HG03045 (cell line): ENCODE measurements around the gene MBD4.

ENCODE experiments used
- ATAC-seq: cut with Tn5 transposase; IDR thresholded peaks from one replicate; pipeline ENCODE4 v1.9.1; 2021; ENCODE audit warnings: mild to moderate bottlenecking, moderate library complexity; ENCODE audit not compliant: unreplicated experiment

Gene MBD4

DNA sequence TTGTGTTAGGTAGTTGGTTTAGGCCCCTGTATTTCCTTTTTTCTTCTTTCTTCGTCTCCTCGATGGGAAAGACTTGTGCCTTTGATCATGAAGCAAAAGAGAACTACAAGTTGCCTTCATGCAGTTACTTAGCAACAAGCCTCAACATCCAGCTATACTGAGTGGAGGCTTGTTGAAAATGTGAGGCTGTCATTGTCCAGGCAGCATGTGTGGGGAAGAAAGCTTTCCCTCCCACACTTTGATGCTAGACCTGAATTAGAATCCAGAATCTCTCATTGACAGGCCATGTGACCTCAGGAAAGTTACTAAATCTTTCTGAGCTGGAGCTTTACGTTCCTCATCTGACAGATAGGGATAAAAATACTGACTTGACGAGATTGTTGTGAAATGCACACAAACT lies 24.0 kb upstream of the MBD4 start:
- no peak for ATAC-seq

DNA sequence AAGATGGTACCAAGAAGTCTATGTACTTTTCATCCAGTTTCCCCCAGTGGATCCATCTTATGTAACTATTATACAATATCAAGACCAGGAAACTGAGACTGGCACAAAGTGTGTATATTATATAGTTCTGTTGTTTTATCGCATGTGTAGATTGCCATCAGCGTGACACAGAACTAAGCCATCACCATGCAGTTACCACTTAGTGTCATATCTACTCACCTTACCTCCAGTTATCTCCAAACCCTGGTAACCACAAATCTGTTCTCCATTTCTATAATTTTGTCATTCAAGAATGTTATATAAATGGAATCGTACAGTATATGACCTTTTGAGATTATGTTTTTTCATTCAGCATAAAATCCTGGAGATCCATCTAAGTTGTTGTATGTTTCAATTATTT lies 23.3 kb upstream of the MBD4 start:
- ATAC-seq: no peak

DNA sequence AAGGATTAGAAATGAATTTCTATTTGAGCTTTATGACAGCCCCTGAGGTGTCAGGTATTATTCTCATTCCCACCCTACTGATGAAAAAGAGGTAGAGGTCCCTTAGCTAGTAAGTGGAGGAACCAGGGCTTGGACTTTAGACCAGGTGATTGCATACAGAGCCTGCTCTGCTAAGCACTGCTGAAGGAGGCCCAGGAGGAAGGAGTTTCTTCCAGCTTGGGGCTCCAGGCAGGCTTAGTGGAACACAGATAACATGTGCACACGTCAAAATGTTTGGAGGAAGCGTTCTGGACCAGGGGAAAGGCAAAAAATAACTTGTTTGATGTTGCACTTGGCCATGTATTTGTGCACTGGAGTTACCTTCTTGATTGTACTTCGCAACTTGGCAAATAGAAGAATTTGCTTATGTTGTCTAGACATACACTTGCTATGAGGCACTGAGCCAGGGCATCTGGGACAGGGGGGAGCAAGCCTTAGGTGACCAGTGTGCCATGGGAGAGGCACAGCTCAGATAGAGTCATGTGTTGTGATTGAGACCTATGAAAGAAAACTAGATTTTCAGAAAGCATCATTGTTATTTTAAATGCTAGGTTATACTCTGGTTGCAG lies 22.7 kb upstream of the MBD4 start:
- ATAC-seq: no peak

DNA sequence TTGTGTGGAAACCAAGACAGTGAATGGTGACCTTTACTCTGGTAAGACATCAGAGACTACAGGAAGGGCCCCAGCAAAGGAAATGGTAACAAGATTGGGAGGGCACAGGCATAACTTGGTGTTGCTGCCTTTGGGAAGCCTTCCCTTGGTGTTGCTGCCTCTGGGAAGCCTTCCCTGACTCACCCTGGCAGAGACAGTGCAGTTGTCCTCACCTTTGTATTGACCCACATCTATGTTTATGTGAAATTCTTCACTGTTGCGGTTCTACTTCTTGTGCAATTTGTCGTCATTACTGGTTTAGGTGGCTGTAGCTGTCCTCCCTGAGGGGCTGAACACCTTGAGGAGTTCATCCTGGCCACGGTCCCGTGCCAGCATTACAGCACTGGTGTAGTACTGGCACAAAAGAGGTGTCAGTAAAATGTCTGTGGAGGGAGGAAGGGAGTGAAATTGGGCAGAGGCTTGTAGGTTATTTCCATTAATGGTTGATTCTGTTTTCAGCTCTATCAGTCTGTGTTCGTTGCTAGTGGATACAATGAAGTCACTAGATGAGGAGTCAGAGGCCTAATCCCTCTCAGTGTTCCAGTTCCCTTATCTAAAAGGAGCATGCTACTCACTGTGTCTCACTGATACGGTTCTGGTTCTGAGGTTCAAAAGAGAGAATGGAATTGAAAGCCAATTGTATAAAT lies 21.9 kb upstream of the MBD4 start:
- ATAC-seq: no peak

DNA sequence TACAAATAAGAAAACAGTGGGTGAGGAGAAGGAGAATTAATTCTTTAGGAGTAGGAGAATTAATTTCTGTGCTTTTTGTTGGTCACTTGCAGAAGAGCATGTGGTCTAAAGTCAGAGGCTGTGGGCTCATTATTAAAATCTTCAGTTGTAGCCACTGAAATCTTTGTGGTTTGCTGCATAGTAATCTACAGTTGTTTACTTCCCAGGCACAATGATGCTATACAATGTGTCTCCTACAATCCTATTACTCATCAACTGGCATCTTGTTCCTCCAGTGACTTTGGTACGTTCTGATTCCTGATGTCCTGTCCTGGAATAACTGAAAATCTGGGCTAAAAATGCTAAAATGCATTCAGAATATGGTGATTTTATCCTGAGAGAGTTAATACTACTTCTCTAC lies 21.3 kb upstream of the MBD4 start:
- ATAC-seq: no peak

DNA sequence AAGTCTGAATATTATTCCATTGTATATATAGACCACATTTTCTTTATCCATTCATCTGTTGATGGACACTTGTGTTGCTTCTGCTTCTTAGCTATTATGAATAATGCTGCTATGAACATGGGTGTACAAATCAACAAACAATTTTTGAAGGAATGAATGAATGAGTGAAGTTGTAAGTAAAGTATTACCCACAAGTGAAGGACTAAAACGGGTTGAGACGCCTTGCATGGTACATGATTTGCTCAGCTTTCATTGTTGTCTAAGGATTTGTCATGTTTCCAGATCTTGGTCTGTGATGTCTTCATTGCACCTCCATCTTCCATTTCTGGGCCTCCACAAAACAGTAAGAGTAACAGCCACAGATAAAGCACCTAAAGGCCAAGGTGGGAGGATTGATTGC lies 20.8 kb upstream of the MBD4 start:
- ATAC-seq: no peak

DNA sequence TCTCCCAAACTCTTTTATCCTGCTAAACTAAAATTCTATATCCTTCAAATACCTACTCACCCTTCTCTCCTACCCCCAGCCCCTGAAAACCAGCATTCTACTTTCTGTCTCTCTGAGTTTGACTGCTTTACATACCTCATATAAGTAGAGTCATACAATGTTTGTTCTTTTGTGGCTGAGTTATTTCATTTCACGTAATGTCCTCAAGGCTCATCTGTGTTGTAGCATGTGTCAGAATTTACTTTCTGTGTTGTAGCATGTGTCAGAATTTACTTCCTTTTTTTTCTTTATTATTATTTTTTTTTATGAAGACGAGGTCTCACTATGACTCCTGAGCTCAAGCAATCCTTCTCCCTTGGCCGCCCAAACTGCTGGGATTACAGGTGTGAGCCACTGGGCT lies 20.4 kb upstream of the MBD4 start:
- ATAC-seq: no peak

DNA sequence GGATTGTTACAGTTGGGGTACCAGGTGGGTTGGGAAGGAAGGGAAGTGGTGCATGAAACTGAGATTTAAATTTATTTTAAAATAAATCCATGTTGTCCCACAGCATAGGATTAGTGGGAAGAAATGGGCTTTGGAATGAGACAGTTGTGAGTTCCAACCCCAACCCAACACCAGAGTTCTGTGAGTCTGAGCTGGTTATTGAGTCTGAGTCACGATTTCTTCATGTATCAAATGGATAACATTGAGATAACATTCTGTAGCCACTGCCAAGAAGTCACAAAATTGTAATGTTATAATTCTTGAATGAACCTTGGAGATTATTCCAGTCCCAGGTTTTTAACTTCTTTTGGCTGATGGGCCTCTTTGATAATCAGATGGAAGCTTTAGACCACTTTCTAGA lies 14.0 kb upstream of the MBD4 start:
- ATAC-seq: no peak

DNA sequence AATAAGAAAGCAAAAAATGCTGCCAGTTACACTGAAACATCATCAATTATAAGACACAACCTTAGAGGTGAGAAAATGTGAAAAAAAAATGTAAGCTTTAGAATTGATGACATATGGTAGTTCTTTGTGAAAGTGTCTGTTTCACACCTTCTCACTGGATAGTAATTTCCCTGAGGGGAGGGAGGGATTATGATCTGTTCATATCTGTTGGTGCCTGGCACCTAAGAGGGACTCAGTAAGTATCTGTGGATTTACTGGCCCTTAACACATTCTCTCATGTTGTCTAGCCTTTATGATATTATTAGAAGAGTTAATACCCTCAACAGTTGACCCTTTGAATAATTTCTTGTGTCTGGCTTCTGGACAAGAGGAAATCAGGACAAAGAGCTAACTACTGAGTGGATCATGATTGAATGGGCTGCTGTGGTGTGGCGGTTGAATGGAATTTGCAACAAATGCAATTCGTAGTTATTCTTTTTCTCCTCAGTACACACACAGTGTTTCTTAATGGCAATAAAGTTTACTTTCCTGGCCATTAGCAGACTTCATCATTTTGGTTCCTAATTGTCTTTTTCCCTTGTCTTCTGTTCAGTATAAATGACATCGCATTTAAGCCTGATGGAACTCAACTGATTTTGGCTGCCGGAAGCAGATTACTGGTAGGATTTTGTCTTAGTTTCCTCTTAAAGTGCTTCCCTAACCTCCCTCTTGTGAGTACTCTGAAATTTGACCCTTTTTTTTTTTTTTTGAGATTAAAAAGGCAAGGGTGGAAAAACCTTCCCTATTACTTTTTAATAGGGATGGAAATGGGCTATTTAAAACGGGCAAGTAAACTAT lies 9.7 kb upstream of the MBD4 start:
- ATAC-seq: no peak

DNA sequence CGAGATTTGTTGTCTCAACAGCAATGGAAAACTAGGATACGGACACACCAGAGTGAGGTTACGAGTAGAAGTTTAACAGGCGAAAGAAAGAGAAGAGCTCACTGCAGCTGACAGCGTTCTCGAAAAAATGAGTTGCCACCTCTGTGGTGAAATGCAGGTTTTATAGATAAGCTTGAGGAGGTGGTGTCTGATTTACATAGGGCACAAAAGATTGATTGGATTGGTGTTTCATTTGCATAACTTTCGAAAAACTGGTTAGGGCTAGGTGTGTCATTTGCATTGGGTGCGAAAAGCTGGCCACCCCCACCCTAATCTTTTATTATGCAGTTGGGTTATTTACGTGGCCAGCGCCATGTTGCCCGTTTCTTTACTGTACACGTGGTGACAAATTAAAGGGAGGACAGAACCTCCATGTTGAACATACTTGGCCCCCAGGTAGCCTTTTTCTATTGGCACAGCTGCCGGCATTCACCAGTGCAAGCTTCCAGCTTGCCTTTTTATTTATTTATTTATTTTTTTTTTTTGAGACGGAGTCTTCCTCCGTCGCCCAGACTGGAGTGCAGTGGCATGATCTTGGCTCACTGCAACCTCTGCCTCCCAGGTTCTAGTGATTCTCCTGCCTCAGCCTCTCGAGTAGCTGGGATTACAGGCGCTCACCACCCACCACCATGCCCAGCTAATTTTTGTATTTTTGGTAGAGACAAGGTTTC lies 8.6 kb upstream of the MBD4 start:
- no peak for ATAC-seq

DNA sequence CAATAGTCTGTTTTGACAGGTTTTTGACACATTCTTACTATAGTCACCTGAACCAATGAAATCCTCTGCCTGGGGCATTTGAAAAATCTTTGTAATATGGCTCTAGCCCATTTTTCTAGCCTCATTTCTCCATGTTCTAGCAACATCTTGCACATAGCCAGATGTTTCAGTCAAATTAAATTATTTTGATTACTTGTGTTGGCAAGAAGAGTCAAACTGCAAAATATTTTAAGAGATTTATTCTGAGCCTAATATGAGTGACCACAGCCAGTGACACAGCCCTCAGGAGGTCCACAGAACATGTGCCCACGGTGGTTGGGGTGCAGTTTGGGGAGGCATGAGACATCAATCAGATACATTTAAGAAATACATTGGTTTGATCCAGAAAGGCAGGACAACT lies 7.2 kb upstream of the MBD4 start:
- ATAC-seq: no peak

DNA sequence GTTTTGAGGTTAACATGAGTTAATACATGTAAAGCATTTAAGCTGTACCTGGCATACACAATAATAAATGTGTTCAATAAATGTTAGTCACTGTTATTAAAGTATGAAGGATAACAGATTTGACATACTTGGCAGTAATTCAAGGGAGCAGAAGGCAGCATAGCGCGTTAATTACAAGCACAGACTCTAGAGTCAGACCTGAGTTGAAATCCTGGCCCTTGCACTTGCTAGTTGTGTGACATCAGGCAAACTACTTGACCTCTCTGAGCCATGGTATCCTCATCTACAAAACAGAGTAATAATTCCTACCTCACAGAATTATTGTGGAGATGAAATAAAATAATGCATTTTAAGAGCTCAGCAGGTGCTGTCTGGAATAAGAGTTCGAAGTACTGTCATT lies 5.7 kb upstream of the MBD4 start:
- ATAC-seq: no peak

DNA sequence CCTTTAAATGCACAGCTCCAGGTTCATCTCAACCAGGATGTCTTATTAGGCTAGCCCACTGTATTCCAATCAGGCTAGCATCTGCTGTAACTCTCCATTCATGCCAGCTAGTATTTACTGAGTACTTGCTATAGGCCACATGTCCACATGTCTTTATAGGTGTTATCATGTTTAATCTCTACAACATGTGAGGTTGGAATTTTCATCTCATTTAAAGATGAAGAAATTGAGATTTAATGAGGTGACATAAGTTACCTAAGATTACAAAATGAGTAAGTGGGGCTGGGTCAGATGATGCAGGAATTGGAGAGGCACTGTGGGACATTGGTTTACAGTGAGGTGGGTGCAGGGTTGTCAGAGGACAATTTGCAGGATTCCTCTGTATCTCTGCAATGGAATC lies 3.2 kb upstream of the MBD4 start:
- no peak for ATAC-seq

DNA sequence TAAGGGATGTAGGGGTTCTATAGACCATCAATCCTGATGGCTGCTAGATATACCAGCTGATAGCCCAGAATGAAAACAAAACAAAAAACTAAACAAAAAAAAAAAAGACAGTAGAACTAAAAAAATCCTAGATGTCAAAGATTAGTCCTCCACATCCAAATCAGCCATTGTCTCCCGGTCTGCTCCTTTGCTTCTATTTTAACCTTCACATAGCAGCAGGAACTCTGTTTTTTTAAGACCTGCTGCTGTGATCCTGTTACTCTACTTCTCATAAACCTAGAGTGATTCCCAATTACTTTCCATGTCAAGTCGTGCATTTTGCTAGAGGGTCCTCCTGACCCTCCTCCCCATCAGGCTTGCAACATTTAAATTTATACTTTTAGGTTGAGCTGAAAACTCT lies 2.7 kb upstream of the MBD4 start:
- ATAC-seq: no peak

DNA sequence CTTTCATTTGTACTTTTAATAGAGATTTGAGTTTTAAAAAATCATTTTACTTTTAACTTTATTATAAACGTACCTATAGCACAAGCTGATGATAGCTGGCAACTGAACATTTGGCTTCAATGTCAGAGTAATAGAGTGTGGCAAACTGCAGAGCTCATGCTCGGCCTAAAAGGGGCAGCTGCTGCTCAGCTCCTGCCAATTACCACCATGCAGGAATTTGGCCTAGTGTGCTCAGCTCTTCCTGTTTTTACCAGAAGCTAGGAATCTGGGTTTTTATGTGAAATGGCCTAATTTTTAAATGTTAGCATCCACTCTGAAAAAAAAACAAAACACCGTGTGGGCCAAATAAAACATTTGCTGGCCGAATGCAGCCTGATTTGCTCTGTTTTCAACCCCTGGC lies 2.0 kb upstream of the MBD4 start:
- ATAC-seq: no peak

DNA sequence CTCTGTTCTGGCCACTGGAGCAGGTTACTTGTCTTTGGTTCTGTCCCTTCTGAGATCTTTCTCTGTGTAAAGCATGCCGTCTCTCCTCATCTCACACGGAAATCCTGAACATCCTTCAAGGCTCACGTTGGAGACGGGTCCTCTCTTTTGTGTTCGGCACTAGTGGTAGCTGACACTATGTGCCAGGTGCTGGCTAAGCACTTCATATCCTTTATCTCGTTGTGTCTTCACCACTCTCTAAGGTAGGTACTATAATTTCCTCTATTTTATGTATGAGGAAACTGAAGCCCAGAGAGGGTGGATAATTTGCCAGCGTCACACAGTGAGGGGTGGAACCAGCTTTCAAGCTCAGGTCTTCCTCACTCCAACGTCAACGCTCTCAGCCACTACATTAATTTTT lies 1.5 kb upstream of the MBD4 start:
- ATAC-seq: no peak

DNA sequence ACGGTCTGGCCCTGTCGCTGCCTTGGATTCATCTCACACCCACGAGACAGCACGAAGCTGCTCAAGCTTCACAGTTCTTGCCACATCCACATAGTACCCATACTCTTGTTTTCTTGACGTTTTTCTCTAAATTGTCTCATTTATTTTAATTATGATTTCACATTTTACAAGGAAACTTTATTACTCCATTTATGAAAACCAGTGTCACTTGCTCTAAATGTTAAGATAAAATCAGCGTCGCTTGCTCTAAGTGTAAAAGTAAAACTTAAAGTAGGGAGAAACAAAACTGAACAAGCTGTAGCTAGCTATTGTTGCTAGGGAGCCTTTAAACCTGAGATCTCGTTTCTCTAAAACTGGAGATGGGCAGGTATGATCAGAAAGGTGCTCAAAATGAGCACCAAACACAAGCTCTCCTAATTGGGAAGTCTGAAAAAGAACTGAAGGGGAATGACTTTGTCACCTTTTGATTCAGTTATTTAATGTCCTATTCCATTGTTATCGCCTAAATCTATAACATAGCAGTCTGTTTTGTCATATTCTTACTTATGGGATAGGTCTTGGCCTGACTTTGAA lies 956 bp upstream of the MBD4 start:
- ATAC-seq: no peak

DNA sequence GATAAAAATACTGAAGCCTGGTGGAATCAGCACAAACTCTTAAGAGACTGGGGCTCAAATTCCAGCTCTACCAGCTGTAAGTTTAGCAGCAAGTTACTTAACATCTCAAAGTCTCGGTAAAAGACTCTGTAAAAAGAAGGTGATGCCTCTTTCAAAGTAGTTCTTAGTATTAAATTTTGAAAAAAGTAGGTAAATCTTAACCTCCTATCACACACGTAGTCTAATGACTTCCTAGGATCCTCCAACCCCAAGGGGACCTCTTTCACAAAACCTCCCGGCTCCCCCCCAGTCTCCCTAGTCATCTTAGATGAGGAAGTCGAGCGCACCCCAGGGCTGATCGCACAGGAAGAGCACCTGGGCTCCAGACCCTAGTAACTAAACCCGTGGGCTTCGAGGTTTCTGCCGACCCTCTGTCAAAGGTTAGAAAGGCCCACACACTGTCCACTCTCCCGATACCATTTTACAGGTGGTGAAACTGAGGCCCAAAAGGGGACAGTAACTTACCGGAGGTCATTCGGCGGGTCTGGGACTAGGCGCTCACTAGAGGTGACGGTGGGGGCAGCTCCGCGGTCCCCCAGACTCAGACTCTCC lies 427 bp downstream of the MBD4 start:
- peak; percentile 20 for ATAC-seq

DNA sequence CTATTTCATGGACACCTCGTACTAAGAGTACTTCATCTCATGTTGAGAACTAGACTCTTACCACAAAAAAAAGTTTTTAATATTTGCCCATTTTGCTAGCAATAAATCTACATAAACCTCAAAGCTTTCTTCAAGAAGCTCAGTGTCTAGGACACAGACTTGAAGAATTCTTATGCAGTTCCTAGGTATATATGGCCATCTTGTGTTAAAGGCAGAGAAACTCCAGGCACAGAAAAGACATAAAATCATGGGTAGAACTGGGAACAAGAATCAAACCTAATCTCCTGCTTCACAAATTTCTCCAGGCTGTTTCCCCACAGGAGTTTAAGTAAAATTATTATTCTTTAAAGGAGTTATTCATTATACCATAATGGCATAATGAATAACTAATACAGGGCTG lies 4.4 kb downstream of the MBD4 start:
- ATAC-seq: no peak

DNA sequence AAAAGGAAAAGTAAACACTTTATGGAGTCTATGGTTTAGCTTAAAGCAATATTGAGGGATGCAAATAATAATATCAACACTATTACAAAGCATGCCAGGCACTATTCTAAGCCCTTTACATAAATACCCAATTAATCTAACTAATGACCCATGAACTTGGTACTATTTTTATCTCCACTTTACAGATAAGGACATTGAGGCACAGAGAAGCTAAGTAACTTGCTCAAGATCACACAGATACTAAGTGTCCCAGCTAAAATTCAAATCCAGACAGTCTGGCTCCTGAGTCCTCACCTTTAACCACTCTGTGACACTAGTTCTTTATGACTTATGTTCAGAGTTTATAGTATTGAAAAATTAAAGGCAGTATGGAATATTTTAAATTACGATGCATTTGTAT lies 5.6 kb downstream of the MBD4 start:
- ATAC-seq: no peak

DNA sequence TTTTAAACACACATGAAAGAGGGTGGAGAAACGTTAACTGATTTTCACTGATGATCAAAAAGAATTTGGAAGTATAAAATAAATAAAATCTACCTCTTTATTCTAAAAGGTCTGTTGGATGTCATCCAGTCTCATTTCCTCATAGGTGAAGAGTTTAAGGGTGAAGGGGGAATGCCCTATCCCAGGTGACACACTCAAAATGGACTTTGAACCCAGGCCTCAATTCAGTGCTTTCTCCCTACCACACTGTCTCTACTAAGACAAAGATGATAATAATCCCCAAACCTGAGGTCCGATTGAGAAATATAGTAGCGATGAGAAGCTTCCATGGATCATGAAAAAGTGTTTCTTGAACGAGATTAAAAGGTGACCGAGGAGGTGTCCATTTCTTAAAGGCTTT lies 6.2 kb downstream of the MBD4 start:
- ATAC-seq: no peak
